SK-N-MC (cell line): Measurements from ENCODE around the gene ATP1A3.

Experiments used
- EZH2 ChIP-seq: fragments of 200-600 bp; sonication (generic); IDR thresholded peaks from one replicate; pipeline ENCODE4 v1.6.1; 2017; ENCODE audit warnings: antibody characterized with exemption
- POLR2AphosphoS5 ChIP-seq: IDR thresholded peaks from 2 replicates; pipeline ENCODE4 v1.6.1; 2012; ENCODE audit warnings: mild to moderate bottlenecking, low read depth, low read length, borderline replicate concordance

DNA sequence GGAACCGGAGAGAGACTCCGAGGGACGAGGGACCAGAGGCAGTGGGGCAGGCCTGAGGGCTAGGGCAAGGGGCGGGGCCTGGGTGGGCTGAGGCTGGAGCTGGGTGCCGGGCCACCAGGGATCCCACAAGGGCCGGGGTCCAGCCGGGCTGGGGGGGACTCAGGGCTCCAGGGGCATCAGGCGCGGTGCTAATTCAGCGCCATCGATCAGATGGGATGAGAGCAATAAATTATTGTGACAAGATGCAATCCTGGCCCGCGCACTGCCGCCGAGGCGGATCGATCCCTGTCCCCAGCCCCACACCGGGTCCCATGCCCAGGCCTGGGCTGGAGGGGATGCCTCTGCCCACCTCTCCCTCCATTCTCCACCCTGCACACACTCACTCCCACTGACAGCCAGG, 71.4 kb downstream of the ATP1A3 start:
- TF ChIP-seq EZH2 (no peak), POLR2AphosphoS5 (no peak)
